Stimulated activated CD8-positive, alpha-beta memory T cell treated with anti-CD3 and anti-CD28 coated beads, Interleukin-12 subunit alpha, Interleukin-12 subunit beta, amount 100 ng/mL, for 24 hours (primary cell): ENCODE data around the gene MAN2B1.
A peak's percentile ranks its signal among the peaks of the same experiment; 100 is the strongest.
"Not testable (repeated sequence)": the region's sequence is repeated elsewhere in the genome, so short reads cannot be mapped to it uniquely, and the experiment has no call there.

Experiments used
- DNase-seq: peaks from one replicate; pipeline ENCODE4 v3.0.0-alpha.2; 2020; ENCODE audit errors: extremely low read depth

The MAN2B1 gene

DNA sequence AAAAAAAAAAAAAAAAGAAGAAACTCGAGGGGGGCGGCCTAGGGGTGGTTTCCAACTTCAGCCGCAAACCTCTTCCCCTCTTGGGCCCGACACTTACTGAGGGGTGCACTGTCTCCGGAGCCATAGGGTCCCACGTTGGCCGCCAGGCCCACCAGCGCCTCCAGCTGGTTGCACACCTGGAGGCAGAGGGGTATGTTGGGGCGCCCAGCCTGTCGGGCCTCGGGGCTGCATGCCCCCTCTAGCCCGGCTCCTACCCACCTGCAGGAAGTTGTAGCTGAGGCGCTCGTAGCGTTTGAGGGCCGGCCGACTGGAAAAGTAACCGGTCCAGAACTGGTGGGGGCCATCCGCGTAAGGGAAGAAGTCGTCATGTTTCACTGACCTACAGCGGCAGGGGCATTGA is 8.6 kb downstream of the MAN2B1 start:
- DNase-seq, result no peak

DNA sequence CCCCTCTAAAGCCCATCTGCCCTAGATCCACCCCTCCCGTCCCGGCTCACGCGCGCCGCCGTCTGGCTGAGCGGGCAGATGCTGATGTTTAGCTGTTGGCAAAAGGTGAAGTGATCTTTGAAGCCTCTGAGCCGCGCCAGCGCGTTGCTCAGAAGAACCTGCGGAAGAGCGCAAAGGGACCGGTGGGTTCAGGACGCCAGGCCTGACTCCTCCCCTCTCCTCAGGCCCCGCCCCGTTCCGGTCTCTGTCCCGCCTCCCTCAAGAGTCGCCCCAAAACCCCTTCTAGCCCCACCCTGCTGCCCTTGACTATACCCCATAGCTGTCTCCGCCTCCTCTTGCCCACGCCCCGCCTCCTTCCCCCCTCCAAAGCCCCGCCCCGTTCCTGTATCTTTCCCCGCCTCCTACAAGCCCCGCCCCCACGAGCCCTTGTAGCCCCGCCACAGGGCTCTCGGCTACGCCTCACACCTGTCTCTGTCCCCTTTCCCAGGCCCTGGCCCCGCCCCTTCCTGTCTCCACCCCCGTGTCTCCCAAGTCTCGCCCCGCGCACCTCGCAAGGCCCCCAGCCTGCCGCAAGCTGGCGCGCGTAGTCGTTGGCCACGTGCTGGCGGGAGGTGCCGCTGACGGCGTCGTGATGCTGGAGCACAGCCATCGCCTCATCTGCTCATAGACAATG is 9.5 kb downstream of the MAN2B1 start:
- DNase-seq, result no peak

DNA sequence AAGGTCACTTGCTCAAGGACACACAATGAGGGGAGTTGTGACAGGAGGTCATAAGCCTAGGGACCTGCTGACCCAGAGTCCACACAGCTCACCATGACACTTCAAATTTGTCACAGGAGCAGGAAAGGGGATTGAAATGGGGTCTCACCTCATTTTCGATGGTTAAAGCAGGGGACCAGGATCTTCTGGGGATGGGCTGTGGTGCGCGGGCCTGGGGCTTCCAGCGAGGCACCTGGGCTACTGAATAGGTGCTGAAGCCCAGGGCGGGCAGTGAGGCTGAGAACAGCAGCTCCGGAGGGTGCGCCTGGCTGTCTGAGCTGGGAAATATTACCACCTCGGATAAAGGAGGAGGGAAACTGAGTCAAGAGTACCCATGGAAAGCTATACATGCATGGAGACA is 11.0 kb downstream of the MAN2B1 start:
- no peak for DNase-seq

DNA sequence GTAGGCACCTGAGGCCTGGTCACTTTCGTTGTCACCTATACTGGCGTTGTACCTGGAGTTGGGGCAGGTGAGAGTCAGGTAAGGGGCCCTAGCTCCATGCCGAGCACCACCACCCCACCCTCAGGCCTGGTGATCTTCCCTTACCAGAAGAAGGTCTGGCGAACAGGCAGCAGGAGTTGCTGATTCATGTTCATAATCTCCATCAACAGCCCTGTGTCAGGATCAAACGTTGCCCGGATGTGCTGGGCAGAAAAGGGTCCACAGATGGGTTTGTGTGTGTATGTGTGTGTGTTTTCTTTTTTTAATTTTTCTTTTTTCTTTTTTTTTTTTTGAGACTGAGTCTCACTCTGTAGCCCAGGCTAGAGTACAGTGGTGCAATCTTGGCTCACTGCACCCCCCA is 14.3 kb downstream of the MAN2B1 start:
- no peak for DNase-seq

DNA sequence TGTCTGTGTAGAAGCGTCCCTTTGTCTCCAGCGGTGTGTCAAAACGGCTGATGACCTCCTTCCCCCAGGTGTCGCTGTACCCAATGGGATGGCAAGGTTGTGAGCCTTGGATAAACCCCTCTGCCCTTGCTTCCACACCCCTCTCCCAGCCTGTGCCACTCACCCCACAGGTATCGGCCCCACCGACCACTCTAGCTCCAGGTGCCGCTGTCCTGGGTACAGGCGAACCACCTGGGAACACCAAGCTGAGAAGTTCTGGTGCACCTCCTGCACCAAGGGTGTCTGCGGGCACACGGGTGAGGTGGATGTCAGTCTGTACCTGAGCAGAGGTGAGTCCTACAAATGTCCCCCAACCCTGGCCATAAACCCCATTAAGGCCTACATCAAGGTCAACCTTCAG is 16.6 kb downstream of the MAN2B1 start:
- no peak for DNase-seq

GRCh38 chr19:12648088-12648487 is 18.5 kb downstream of the MAN2B1 start:
- no peak for DNase-seq

DNA sequence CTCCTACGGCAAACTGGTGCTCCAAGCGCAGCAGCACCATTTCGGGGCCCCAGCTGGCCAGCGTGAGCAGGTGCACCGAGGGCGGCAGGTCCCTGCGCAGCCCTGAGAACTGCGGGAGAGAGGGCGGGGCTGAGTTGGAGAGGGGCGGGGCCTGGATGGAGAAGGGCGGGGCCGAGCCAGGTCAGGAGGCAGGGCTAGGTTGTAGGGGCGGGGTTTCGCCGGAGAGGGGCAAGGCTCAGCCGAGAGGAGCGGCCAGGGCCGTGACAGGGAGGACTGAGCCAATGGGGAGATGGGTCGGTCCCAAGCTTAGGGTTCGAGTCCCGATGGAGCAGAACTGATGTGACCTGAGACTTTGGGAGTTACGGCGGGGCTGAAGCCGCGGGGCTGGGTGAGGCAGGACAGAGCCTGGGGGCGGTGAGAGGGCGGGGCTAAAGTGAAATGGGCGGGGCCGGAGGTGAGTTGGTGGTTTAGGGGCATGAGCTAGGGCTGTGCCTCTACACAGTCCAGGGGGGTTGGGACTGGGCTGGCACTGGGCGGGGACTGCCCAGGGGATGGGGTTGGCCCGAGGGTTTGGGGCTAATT is 19.0 kb downstream of the MAN2B1 start:
- DNase-seq, result no peak

GRCh38 chr19:12647047-12647446 is 19.5 kb downstream of the MAN2B1 start:
- DNase-seq, result no peak

- DNase-seq, result no peak
These were observed 20.0 kb downstream of the MAN2B1 start for GRCh38 chr19:12646551-12646950.

GRCh38 chr19:12643716-12644115 is 22.8 kb downstream of the MAN2B1 start:
- not testable (repeated sequence) for DNase-seq

DNA sequence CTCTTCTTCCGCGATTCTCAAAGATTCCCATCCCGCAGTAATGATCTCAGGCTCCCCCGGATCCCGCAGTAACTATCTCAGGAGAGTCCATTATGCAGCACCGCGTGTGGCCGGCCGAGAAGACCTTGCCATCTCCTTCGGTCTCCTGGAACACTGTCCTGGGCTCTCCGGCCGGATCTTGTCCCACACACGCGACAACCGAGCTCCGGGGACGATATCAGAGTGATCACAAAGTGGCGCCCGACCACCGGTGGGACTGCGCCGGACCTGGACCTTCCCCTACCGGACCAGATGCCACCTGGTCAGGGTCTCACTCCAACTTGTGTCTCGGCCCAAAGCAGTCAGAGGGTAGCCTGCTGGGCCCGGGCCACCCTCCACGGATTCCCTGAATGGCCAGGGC is 24.0 kb downstream of the MAN2B1 start:
- DNase-seq, result no peak

GRCh38 chr19:12641456-12641855 is 25.1 kb downstream of the MAN2B1 start:
- DNase-seq, result no peak

- peak; percentile 78 for DNase-seq
These were observed 26.5 kb downstream of the MAN2B1 start for GRCh38 chr19:12639901-12640613.

DNA sequence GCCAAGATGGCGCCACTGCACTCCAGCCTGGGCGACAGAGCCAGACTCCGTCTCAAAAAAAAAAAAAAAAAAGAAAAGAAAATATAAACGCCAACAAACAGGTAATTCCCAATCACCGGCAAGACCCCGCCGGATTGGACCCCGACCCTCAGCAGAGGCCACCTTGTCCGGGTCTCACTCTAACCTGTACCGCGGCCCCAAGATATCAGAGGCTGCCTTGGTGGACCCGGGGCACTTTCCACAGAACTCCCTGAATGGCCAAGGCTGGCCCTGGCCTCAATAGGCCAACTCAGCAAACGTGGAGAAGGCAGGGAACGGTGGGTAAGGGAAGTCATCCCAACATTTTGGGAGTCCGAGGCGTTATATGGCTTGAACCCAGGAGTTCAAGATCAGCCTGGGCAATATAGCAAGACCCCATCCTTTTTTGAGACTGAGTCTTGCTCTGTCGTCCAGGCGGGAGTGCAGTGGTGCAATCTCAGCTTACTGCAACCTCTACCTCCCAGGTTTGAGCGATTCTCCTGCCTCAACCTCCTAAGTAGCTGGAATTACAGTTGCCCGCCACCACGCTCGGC is 27.8 kb downstream of the MAN2B1 start:
- no peak for DNase-seq

GRCh38 chr19:12636631-12637030 is 29.9 kb downstream of the MAN2B1 start:
- DNase-seq, result no peak

DNA sequence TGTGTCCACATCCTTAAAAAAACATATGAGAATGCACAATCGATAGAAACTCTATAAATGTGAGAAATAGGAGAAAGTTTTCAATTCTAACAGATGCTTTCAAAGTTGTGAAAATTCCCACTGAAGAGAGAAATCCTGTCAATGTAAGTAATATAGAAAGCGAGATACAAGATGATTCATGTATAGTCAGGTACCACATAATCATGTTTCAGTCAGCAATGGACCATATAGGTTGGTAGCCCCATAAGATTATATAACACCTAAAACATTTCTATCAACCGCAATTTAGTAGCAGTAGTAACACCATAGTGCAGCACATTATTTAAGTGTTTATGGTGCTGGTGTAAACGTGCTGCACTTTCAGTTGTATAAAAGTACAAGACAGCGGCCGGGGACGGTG is 37.3 kb downstream of the MAN2B1 start:
- DNase-seq, result no peak

DNA sequence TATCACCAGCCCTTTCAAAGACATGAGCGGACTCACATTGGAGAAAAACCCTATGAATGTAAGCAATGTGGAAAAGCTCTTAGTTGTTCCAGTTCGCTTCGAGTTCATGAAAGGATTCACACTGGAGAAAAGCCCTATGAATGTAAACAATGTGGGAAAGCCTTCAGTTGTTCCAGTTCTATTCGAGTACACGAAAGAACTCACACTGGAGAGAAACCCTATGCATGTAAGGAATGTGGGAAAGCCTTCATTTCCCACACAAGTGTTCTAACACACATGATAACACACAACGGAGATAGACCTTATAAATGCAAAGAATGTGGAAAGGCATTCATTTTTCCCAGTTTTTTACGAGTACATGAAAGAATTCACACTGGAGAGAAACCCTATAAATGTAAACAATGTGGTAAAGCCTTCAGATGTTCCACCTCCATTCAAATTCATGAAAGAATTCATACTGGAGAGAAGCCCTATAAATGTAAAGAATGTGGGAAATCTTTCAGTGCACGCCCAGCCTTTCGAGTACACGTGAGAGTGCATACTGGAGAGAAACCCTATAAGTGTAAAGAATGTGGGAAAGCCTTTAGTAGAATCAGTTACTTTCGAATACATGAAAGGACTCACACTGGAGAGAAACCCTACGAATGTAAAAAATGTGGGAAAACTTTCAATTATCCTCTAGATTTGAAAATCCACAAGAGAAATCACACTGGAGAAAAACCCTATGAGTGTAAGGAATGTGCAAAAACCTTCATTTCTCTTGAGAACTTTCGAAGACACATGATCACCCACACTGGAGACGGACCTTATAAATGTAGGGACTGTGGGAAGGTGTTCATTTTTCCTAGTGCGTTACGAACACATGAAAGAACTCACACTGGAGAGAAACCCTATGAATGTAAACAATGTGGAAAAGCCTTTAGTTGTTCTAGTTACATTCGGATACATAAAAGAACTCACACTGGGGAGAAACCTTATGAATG is 38.2 kb downstream of the MAN2B1 start:
- DNase-seq, result no peak

DNA sequence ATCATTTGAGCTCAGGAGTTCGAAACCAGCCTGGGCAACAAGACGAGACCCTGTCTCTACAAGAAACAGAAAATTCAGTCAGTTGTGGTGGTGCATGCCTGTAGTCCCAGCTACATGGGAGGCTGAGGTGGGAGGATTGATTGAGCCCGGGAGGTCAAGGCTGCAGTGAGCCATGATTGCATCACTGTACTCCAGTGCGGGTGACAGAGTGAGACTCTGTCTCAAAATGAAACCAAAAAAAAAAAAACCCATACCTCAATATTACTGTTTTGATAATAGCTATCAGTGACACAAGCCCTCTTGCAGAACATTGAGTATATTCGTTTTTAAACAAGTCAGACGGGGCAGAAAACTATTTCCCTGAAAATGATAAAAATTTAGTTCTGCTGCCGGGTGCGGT is 39.6 kb downstream of the MAN2B1 start:
- DNase-seq, result no peak

GRCh38 chr19:12623361-12624031 is 43.0 kb downstream of the MAN2B1 start:
- no peak for DNase-seq

GRCh38 chr19:12621253-12622024 is 45.1 kb downstream of the MAN2B1 start:
- not testable (repeated sequence) for DNase-seq
